ENCODE data around the gene NMRK1. TPM values are rescaled to one million over a fixed set of nuclear protein-coding genes. Genes with fewer than 3 reads are reported as not detected.

NMRK1 gene
- total RNA-seq, 1 experiment from 2014 or later: 13.8 TPM

DNA sequence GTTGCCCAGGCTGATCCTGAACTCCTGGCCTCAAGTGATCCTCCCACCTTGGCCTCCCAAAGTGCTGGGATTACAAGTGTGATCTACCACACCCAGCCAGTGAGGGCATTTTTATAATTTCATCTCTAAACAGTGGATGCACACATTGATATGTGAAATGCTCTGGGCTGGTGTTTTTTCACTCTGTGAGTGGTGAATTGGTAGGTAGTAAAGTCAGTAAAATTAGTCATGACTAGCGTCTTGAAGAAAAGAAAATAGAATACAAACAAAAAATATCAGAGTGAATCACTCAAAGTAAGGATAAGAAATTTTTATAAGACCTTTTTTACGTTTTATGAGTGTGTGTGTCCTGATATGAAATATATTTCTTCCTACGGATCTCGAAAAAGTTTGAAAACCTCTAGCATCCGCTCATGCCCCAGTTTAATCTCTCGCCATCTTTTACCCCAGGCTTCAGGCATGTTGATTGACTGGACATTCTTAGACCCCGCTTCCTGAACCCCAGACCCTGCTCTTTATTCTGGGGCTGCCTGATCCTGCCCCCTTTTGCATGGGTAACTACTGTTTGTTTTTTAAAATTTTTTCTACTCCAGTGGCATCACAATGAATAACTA lies 14.3 kb upstream of the NMRK1 start:
- no peak for DNase-seq (ENCODE audit: low read depth)

- no peak for DNase-seq (ENCODE audit: low read depth)
Observed at GRCh38 chr9:75101004-75101588, 13.1 kb upstream of the NMRK1 start.

DNA sequence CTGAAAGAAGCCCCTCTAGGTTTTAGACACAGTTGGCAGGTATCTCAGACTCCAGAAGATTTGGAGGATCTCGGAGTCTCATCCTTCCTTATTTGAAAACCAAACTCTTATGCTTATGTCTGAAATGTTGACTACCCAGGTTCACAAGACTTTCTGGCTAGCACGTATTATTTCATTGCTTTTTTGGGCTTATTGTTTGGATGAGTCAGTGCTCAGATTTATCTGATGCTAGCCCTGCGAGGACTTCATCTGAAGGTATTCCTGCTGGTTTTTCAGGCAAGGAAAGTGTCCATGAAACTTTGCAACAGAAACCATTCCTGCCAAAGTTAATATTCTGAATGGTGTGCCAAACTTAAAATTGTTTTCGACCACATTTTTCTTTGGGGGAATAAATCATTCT lies 8.8 kb upstream of the NMRK1 start:
- no peak for DNase-seq (ENCODE audit: low read depth)

DNA sequence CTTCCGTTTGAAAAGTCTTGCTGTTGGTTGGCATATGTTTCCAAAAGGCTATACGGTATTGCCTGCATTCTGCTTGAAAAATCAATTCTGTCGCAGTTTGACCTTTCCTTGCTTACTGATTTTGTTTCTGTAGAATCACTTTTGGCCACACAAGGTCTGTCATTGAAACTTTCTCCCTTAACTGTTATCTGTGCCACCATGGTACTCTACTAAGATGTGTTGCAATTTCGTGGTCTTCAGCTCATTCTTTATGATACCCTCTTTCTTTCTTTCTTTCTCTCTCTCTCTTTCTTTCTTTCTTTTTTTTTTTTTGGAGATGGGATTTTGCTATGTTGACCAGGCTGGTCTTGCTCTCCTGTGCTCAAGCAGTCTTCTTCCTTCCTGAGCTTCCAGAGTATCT lies 4.8 kb upstream of the NMRK1 start:
- no peak for DNase-seq (ENCODE audit: low read depth)

DNA sequence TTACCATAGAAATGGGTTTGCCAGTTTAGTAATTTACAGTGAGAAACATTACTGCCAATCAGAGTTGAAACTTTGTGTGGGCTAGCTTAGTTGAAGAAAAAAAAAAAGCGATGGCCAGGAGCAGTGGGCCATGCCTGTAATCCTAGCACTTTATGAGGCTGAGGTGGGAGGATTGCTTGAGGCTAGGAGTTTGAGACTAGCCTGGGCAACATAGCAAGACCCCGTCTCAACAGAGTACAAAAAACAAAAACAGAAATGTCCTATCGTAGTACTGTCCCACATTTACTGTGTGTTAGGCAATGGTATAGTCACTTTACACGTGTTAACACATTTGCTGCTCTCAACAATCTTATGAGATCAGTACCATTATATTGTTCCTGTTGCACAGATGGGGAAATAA lies 2.6 kb upstream of the NMRK1 start:
- no peak for DNase-seq (ENCODE audit: low read depth)

GRCh38 chr9:75089373-75089766 lies 1.4 kb upstream of the NMRK1 start:
- DNase-seq (ENCODE audit: low read depth): no peak

DNA sequence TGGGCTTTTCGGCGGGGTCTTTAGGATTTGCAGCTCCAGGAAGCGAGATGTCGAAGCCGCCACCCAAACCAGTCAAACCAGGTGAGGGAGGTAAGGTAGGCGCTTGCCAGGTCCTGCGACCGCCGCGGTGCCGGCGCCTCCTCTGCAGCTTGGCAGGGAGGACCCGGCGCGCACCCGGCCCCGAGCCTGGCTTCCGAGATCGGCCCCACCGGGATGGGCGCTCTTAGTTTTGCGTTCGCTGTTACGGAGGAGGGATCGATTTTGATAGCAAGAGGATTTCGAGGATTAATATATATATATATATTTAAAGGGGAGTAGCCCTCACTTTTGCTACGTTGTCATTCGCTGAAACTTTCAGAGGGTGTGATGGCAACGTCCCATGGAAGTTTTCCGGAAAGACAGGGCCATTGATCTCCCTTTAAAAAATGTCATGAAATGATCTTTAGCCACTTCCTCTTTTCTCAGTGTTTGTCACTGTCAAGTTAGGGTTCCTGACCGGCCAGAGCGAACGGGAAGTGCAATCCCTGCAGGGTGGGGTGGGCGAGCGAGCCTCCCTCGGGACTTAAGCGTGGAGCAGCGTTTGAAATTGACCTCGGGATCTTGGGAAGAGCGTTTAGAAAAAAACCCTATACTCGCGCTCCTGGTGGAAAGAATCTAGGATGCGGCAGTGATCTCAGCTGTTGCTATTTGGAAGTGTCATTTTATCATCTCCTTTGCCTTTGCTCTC lies 854 bp upstream of the NMRK1 start:
- DNase-seq (ENCODE audit: low read depth): peak; percentile 58

DNA sequence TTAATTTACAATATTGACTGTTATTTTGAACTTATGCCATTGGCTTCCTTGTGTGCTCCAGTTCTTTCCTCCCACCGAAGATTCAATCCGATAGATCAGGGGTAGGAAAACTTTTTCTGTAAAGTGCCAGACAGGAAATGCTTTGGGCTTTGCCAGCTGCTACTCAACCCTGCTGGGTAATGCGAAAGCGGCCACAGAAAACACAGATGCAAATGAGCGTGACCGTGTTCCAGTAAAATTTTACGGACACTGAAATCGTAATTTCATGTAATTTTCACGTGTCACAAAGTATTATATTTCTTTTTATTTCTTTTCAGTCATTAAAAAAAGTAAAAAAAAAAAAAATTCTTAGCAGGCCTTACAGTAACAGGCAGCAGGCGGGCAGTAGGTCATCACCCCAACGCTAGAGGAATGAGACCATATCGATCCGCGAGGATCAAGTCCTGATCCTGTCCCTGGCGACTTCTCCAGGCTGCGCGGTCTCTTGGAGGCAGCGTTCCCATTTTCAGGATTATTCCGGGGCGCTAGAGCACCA lies 599 bp downstream of the NMRK1 start:
- DNase-seq (ENCODE audit: low read depth): peak; percentile 63

- DNase-seq (ENCODE audit: low read depth): no peak
Observed at GRCh38 chr9:75086541-75087288, 1.2 kb downstream of the NMRK1 start.

DNA sequence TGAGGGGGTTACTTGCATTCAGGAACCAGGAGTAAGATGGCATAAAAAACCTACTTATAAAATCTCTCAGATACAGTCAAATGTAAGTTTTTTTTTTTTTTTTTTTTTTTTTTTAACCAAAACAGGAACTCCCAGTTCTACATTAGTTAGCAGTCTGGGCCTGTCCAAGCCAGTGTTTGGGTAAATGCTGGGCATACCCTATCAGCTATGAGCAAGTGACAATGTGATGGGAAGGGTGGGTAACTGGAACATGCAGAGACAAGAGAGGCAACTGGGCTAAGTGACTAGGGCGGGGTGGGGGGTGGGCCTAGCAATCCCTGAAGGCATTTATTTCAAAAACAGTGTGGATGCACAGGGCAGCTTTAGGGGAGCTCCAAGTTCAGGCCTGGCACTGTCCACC lies 2.3 kb downstream of the NMRK1 start:
- no peak for DNase-seq (ENCODE audit: low read depth)

DNA sequence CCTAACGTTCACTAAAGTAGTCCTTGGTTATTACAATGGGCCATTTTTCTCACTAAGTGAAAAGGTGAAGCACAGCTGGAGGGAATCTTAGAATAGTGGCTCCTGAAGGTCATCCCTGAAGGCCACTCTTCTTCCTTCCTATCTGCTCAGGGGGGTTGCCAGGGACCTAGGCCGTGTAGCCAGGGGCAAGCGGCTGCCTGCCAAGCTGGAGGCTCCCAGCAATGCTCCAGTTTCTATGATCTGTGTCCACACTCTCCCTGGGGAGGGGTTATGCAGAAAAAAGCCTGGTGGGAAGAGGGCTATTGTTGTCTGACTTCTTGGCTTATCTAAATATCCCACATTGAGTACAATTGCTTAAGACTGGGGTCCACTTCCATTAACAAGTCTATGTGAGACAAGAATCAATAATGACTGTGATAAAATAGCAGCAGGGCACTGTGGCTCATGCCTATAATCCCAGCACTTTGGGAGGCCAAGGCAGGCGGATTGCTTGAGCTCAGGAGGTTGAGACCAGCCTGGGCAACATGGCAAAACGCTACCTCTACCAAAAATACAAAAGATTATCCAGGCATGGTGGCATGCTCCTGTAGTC lies 3.8 kb downstream of the NMRK1 start:
- DNase-seq (ENCODE audit: low read depth): no peak

GRCh38 chr9:75083188-75083970 lies 4.6 kb downstream of the NMRK1 start:
- peak; percentile 17 for DNase-seq (ENCODE audit: low read depth)

GRCh38 chr9:75081632-75082031 lies 6.3 kb downstream of the NMRK1 start:
- no peak for DNase-seq (ENCODE audit: low read depth)

DNA sequence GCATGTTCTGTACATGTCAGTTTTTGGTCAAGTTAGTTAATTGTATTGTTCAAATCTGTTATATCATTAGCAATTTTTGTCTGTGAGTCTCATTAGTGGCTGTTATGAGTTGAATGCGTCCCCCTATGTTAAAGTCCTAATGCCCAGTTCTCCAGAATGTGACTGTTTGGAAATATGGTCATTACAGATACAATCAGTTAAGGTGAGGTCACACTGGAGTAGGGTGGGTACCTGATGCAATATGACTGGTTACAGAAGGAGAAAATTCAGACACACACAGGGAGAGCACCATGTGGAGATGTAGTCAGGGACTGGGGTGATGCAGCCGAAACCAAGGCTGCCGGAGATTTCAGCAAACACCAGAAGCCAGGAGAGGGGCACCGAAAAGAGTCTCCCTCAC lies 15.1 kb downstream of the NMRK1 start:
- no peak for DNase-seq (ENCODE audit: low read depth)

GRCh38 chr9:75071530-75072122 lies 16.3 kb downstream of the NMRK1 start:
- DNase-seq (ENCODE audit: low read depth): peak; percentile 66

DNA sequence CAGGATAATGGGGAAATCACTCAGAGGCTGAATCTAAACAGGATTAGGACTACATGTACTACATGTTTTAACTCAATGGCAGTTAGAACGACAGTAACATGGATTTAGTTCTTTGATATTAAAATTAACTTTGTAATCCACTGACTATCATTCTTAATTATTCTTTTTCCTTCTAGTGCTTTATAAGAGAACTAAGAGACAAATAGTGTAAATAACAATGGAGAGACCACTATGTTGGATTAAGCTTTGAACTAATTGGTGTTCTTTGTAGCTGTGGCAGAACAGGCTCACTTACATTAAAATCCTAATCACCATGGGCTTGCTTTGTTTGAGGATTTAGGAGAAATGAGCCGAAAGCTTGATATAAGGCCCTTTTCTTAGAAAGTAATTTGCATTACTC lies 18.8 kb downstream of the NMRK1 start:
- no peak for DNase-seq (ENCODE audit: low read depth)

GRCh38 chr9:75067894-75068293 lies 20.1 kb downstream of the NMRK1 start:
- DNase-seq (ENCODE audit: low read depth): no peak

DNA sequence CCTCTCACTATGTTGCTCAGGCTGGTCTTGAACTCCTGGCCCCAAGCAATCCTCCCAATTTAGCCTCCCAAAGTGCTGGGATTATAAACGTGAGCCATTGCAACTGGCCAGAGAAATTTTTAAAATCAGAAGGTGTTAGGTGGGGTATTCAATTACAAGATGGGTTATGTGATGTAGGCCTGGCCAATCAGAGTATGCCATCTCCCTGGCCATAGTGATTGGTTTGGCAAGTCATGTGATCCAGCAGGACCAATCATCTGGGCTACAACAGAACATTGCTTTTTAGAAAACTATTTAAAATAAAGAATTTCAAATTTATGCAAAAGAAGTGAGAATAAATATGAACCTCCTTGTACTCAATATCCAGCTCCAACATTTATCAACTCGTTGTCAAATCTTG lies 22.4 kb downstream of the NMRK1 start:
- DNase-seq (ENCODE audit: low read depth): no peak

DNA sequence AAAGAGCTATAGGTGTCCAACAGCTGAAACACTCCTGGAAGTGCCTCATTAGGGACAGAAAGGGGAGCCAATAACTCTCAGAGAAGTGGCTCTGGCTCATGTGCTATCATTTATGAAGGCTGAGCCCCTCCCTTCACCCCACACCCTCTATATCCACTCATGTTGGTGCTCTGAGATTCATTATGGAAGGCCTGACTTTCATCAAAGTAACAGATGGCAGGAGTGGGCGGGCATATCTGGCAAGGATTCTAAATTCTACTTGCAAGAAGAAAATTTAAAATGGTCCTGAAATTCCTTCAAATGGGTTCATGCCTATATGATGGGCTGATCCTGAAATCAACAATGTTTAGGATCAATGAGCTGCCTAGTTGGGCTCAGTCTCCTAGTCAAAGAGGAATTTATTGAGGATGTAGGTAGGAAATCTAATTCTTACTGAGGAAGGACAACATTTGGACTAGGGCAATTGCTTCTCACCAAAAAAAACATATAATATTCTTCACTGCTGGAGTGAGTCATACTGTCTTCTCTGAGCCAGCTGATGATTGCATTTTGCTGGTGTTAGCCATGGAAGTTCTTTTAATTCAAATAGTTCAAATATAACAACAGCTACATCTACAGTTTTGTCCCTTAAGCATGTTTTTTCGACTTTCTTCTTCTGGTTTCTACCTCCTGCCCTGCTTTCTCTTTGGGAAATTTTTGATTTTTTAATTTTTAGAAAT lies 23.5 kb downstream of the NMRK1 start:
- DNase-seq (ENCODE audit: low read depth): no peak

Measured in Daoy (cell line).